GM23338 (cell line): ENCODE data around the gene CDC6. TPM values are rescaled to one million over a fixed set of nuclear protein-coding genes. Genes with fewer than 3 reads are reported as not detected.

Experiments
- ATAC-seq: fragments of 200-7000 bp; cut with Tn5 transposase; 3 replicates; pipeline ENCODE4 v1.9.1; 2020
- DNase-seq: peaks from one replicate; pipeline ENCODE4 v3.0.0-alpha.2; 2015; ENCODE audit warnings: low spot score
- H2AFZ ChIP-seq: fragments of 200-600 bp; sonication (generic); 2 replicates; pipeline ENCODE4 v1.8.0; 2016; ENCODE audit warnings: antibody characterized with exemption, mild to moderate bottlenecking, moderate library complexity
- H3F3A ChIP-seq: fragments of 200-600 bp; sonication (generic); replicated peaks from 2 replicates; pipeline ENCODE4 v1.8.0; 2017; ENCODE audit warnings: antibody characterized with exemption, mixed run types, low read depth
- H3K27ac ChIP-seq: fragments of 200-600 bp; sonication (generic); 2 replicates; pipeline ENCODE4 v1.6.1; 2016; ENCODE audit warnings: low read depth
- H3K27me3 ChIP-seq: fragments of 200-600 bp; sonication (generic); 2 replicates; pipeline ENCODE4 v1.8.0; 2016; ENCODE audit warnings: mild to moderate bottlenecking, mixed run types, moderate library complexity; ENCODE audit not compliant: insufficient read depth
- H3K36me3 ChIP-seq: fragments of 200-600 bp; sonication (generic); 2 replicates; pipeline ENCODE4 v1.8.0; 2016; ENCODE audit warnings: mild to moderate bottlenecking; ENCODE audit not compliant: insufficient read depth
- H3K4me1 ChIP-seq: fragments of 200-600 bp; sonication (generic); 2 replicates; pipeline ENCODE4 v1.8.0; 2016; ENCODE audit warnings: mild to moderate bottlenecking, moderate library complexity; ENCODE audit not compliant: insufficient read depth
- H3K4me2 ChIP-seq: fragments of 200-600 bp; sonication (generic); 2 replicates; pipeline ENCODE4 v1.7.1; 2017; ENCODE audit warnings: mixed run types
- H3K4me3 ChIP-seq: fragments of 200-600 bp; sonication (generic); 2 replicates; pipeline ENCODE4 v1.6.1; 2016; ENCODE audit warnings: mixed run types
- H3K79me2 ChIP-seq: fragments of 200-600 bp; sonication (generic); replicated peaks from 2 replicates; pipeline ENCODE4 v1.8.0; 2017; ENCODE audit warnings: mild to moderate bottlenecking; ENCODE audit not compliant: insufficient read depth
- H3K9me2 ChIP-seq: fragments of 200-600 bp; sonication (generic); 2 replicates; pipeline ENCODE4 v1.8.0; 2017; ENCODE audit not compliant: insufficient read depth
- H4K20me1 ChIP-seq: fragments of 200-600 bp; sonication (generic); replicated peaks from 2 replicates; pipeline ENCODE4 v1.8.0; 2017; ENCODE audit warnings: mild to moderate bottlenecking; ENCODE audit not compliant: insufficient read depth
- H3K27ac Mint-ChIP-seq: 2 replicates; pipeline ENCODE4 v1.8.0; 2020; ENCODE audit warnings: inconsistent platforms, mild to moderate bottlenecking, moderate library complexity, mixed read lengths
- H3K27me3 Mint-ChIP-seq: 3 replicates; pipeline ENCODE4 v1.8.0; 2022; ENCODE audit warnings: low read depth, mild to moderate bottlenecking, moderate library complexity, mixed read lengths, inconsistent platforms; ENCODE audit not compliant: insufficient read depth, poor library complexity
- H3K36me3 Mint-ChIP-seq: 3 replicates; pipeline ENCODE4 v1.8.0; 2021; ENCODE audit warnings: low read depth, mild to moderate bottlenecking, inconsistent platforms, moderate library complexity, mixed read lengths
- H3K4me1 Mint-ChIP-seq: 3 replicates; pipeline ENCODE4 v1.8.0; 2020; ENCODE audit warnings: mild to moderate bottlenecking, inconsistent platforms, mixed read lengths
- H3K4me3 Mint-ChIP-seq: 3 replicates; pipeline ENCODE4 v1.8.0; 2021; ENCODE audit warnings: moderate library complexity, mild to moderate bottlenecking, inconsistent platforms, mixed read lengths
- H3K9me3 Mint-ChIP-seq: 3 replicates; pipeline ENCODE4 v1.8.0; 2020; ENCODE audit warnings: moderate library complexity, mild to moderate bottlenecking, inconsistent platforms, mixed read lengths
- EZH2 ChIP-seq: fragments of 200-600 bp; sonication (generic); IDR thresholded peaks from one replicate; pipeline ENCODE4 v1.8.0; 2017; ENCODE audit warnings: antibody characterized with exemption, mild to moderate bottlenecking, low read depth; ENCODE audit not compliant: unreplicated experiment
- JUNB ChIP-seq: IDR thresholded peaks from one replicate; pipeline ENCODE4 v1.6.1; 2016; ENCODE audit warnings: antibody characterized with exemption; ENCODE audit not compliant: unreplicated experiment
- NANOG ChIP-seq: IDR thresholded peaks from 2 replicates; pipeline ENCODE4 v1.6.1; 2016; ENCODE audit warnings: antibody characterized with exemption, borderline replicate concordance
- REST ChIP-seq: IDR thresholded peaks from one replicate; pipeline ENCODE4 v1.6.1; 2018; ENCODE audit warnings: antibody characterized with exemption; ENCODE audit not compliant: unreplicated experiment
- STAT1 ChIP-seq: IDR thresholded peaks from one replicate; pipeline ENCODE4 v1.6.1; 2016; ENCODE audit warnings: antibody characterized with exemption; ENCODE audit not compliant: unreplicated experiment
- ZNF462 ChIP-seq: fragments of 250-450 bp; sonication (Bioruptor Pico); IDR thresholded peaks from 2 replicates; pipeline ENCODE4 v1.5.0; 2020; ENCODE audit warnings: mild to moderate bottlenecking, moderate library complexity
- polyA plus RNA-seq: library from polyadenylated mRNA; unstranded; fragments of >200 nt; fragmentation: Nextera tagmentation; extraction: Ambion mirVana; gene quantifications from 2 replicates; pipeline ENCODE4 v1.2.1, GENCODE V29; 2016
- total RNA-seq: library from RNA; depleted of rRNA; stranded (reverse); fragments of >200 nt; shearing (Covaris generic); gene quantifications from 2 replicates; pipeline ENCODE4 v1.2.3, GENCODE V29; 2014
- TF ChIP-seq, protein P1 (sequence below), 2 experiments: fragments of 200-600 bp in 1 of 2; sonication (generic) in 1 of 2; conservative IDR thresholded peaks; 2 replicates each; pipeline versions ENCODE4 v1.5.1 to v1.6.1; 2016 to 2017; ENCODE audit warnings: antibody characterized with exemption in 2 of 2, low read depth in 2 of 2, mild to moderate bottlenecking in 2 of 2, moderate library complexity in 1 of 2

The CDC6 gene
- total and polyA plus RNA-seq, 2 experiments from 2014 or later: 46.2 to 79.9 TPM

GRCh38 chr17:40241252-40241834, 46.3 kb upstream of the CDC6 start (continued):
- TF ChIP-seq ZNF462 (CRISPR knock-in tag) (no peak), REST (no peak), STAT1 (no peak), NANOG (no peak)

- H3K27ac Mint-ChIP-seq: no peak overlapping the region
- peaks cover 14% of the 10 kb centered on the region; the same call in 1 of the 2 replicates for H3F3A ChIP-seq
- no peaks in the 10 kb centered on the region for H3K27me3 Mint-ChIP-seq
- H3K79me2 ChIP-seq: peaks cover 79% of the 10 kb centered on the region
- ATAC-seq (no peak), DNase-seq (no peak)
- no peaks in the 10 kb centered on the region for H3K9me2 ChIP-seq
- H4K20me1 ChIP-seq: peaks cover 27% of the 10 kb centered on the region
- H3K9me3 Mint-ChIP-seq: no peaks in the 10 kb centered on the region
- no peak overlapping the region for H2AFZ ChIP-seq
- no peak overlapping the region for H3K4me2 ChIP-seq
- no peak overlapping the region for H3K4me3 ChIP-seq
- 0 out of 2 replicates have a peak overlapping the region, but pooled peaks have one; percentile 11 for H3K27ac ChIP-seq
- H3K27me3 ChIP-seq: no peaks in the 10 kb centered on the region
- H3K4me1 ChIP-seq: no peaks in the 10 kb centered on the region
- H3K4me3 Mint-ChIP-seq: no peak overlapping the region
- no peaks in the 10 kb centered on the region; the same call in 2 of the 3 replicates for H3K4me1 Mint-ChIP-seq
- H3K36me3 ChIP-seq: no peaks in the 10 kb centered on the region
- H3K36me3 Mint-ChIP-seq: no peaks in the 10 kb centered on the region; the same call in 2 of the 3 replicates
- TF ChIP-seq, protein P1, sequence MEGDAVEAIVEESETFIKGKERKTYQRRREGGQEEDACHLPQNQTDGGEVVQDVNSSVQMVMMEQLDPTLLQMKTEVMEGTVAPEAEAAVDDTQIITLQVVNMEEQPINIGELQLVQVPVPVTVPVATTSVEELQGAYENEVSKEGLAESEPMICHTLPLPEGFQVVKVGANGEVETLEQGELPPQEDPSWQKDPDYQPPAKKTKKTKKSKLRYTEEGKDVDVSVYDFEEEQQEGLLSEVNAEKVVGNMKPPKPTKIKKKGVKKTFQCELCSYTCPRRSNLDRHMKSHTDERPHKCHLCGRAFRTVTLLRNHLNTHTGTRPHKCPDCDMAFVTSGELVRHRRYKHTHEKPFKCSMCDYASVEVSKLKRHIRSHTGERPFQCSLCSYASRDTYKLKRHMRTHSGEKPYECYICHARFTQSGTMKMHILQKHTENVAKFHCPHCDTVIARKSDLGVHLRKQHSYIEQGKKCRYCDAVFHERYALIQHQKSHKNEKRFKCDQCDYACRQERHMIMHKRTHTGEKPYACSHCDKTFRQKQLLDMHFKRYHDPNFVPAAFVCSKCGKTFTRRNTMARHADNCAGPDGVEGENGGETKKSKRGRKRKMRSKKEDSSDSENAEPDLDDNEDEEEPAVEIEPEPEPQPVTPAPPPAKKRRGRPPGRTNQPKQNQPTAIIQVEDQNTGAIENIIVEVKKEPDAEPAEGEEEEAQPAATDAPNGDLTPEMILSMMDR (conservative IDR thresholded peaks at IDR 0.05; ENCODE audit: low read depth in 2 of 2): no peak
- TF ChIP-seq NANOG (no peak), JUNB (no peak), EZH2 (no peak)
Measured at GRCh38 chr17:40242774-40243173, 44.9 kb upstream of the CDC6 start.
